ENCODE data around the gene TMEM131.

TMEM131 gene

DNA sequence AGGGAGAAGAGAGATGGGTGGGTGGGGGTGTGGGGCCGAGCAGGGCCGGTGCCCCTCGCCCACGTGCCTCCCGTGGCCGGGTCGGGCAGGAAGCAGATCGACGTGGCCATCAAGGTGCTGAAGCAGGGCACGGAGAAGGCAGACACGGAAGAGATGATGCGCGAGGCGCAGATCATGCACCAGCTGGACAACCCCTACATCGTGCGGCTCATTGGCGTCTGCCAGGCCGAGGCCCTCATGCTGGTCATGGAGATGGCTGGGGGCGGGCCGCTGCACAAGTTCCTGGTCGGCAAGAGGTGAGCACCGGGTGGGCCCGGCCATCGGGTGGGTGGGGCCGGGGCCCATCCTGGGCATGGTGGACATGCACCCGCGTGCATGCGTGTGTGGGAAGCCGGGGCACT lies 260.6 kb downstream of the TMEM131 start:
- no peak for DNase-seq

- DNase-seq = no peak
These were observed 261.4 kb downstream of the TMEM131 start for GRCh38 chr2:97734061-97735051.

GRCh38 chr2:97733341-97734035 lies 262.3 kb downstream of the TMEM131 start:
- no peak for DNase-seq

DNA sequence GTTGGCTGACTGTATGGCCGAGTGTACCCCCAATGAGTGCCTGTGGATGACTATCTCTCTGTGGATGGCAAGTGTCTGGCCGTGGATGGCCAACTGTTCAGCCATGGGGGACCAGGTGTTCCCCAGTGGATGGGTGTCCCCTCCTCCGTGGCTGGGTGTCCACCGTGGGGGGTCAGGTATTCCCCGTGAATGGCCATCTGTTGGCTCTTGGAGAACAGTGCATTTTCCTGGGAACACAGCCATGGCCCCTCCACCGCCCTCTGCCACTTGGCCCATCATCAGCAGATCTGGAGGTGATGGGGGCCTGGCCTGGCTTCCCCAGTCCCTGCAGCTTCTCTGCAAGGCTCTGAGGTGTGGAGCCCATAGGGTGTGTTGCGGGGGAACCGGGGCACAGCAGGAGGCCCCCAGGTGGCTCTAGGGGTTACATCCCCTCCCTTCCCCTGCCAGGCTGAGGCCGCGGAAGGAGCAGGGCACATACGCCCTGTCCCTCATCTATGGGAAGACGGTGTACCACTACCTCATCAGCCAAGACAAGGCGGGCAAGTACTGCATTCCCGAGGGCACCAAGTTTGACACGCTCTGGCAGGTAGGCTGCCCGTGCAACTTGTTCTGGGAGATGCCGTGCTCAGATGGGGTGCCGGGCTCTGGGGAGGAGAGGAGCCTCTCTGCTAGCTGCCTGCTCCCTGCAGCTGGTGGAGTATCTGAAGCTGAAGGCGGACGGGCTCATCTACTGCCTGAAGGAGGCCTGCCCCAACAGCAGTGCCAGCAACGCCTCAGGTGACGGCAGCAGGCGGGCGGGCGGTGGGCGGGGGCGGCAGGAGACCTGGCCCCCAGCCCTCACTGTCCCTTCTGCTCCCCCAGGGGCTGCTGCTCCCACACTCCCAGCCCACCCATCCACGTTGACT lies 263.1 kb downstream of the TMEM131 start:
- DNase-seq = no peak

- DNase-seq = no peak
These were observed 264.3 kb downstream of the TMEM131 start for GRCh38 chr2:97731274-97732020.

DNA sequence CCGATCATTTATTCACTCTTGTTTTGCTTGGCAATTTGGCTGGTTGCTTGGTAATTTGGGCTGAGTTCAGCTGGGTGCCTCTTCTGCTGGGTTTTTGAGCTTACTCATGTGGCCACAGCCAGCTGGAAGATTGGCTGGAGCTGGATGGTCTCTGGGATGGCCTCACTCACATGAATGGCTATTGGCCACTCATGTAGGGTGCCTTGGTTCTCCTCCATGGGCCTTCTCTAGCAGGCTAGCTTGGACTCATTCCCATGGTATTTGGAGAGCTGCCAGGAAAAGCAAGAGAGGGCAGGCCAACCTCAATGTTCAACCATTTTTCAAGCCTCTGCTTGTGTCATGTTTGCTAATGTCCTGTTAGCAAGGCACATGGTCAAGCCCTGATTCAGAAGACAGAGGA lies 265.5 kb downstream of the TMEM131 start:
- no peak for DNase-seq

- peak; percentile 4 for DNase-seq
These were observed 267.5 kb downstream of the TMEM131 start for GRCh38 chr2:97728091-97728731.

- no peak for DNase-seq
These were observed 268.5 kb downstream of the TMEM131 start for GRCh38 chr2:97727296-97727695.

GRCh38 chr2:97726261-97727064 lies 269.3 kb downstream of the TMEM131 start:
- DNase-seq = no peak

GRCh38 chr2:97724946-97725688 lies 270.6 kb downstream of the TMEM131 start:
- DNase-seq = no peak

DNA sequence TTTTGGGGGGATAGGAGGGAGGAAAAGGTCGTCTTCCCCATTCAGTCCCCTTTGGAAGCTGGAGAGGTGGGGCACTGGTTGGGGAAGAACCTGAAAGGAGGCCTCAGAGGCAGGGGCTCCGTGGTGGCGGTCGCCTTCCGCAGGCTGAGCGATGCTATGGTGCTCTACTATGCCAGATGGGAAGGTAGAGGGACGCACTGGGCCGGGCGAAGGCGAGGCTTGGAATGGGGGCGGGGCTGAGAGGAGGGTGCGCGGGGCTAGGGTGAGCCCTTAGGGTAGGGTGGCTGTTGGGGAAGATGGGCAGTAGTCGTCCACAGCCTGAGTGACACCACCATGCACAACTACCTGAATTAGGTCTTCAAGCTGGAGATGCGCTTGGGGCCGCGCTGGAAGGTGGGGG lies 271.2 kb downstream of the TMEM131 start:
- DNase-seq = no peak

DNA sequence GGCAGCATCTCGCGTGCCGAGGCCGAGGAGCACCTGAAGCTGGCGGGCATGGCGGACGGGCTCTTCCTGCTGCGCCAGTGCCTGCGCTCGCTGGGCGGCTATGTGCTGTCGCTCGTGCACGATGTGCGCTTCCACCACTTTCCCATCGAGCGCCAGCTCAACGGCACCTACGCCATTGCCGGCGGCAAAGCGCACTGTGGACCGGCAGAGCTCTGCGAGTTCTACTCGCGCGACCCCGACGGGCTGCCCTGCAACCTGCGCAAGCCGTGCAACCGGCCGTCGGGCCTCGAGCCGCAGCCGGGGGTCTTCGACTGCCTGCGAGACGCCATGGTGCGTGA lies 271.7 kb downstream of the TMEM131 start:
- DNase-seq = no peak

DNA sequence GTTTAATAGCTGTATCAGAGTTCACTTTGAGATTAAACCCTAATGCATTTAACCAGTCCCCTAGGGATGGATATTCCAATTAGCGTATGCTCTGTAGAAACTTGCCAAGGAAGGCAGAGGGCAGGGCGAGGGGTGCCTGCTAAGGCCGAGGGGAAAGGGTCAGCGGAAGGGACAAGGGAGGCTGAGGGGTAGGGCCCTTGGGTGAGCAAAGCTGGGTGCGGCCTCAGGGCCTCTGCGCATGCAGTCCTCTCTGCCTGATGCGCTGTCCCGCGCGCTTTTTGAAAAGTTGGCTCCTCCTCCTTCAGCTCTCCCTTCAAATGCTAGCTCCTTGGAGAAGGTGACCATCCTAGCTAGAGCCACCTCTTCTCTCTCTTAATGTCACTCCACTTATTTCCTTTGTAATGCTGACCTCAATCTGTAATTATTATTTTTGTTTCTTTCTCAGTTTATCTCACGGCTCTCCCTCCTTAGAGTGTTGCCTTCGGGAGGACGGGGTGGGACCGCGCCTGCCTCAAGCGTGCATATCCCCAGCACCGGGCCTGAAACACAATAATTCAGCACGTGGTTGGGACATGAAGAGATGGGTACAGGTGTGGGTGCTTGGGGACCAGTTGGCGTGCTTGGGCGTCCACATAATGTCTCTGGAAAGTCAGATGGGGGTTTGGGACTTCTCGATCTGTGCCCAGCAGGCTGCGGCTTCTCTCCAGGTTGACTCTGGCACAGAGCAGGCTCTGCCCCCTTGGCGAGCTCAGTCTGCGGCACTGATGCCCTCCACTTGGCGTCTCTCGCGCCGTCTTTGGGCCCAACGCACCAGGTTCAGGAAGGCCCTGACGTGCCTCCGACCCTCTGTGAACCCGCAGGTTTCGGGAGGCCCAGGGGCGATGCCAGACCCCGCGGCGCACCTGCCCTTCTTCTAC lies 272.3 kb downstream of the TMEM131 start:
- DNase-seq = no peak

DNA sequence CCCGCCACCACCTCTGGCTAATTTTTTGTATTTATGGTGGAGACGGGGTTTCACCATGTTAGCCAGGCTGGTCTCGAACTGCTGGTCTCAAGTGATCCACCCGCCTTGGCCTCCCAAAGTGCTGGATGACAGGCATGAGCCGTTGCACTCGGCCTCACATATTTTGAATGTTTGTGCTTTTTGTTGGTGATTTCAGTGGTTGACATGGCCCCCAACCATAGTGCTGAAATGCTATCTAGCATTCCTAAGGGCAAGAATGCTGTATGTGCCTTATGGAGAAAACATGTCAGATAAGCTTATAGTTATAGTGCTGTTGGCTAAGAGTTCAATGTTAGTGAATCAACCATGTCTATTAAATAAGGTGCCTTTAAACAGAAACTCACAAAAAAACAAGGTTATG lies 273.5 kb downstream of the TMEM131 start:
- no peak for DNase-seq

GRCh38 chr2:97720746-97721145 lies 275.0 kb downstream of the TMEM131 start:
- no peak for DNase-seq

- no peak for DNase-seq
These were observed 276.2 kb downstream of the TMEM131 start for GRCh38 chr2:97719362-97720155.

DNA sequence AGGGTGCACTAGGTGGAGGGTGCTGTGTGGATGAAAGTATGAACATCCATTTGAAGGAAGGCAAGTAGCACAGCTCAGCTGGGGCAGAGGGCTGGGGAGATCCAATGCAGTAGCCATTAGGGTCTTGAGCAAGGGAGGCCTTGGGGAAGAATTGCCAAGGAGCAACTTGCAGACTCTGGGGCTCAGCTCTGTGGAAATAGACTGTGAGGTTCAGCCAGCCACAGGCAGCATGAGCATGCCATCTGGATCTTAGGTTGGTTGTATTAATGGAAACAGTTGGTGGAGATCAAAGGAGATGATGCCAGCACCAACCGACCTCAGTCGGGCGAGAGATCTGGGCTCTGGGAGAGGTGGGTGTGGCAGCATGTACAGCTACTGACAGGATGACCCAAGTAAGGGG lies 276.8 kb downstream of the TMEM131 start:
- no peak for DNase-seq

Data from NCI-H1436 treated with DMSO at 0.1 percent for 48 hours (cell line).